ENCODE results near the gene SYNPO2. TPM values are rescaled to one million over a fixed set of nuclear protein-coding genes. Genes with fewer than 3 reads are reported as not detected.

The SYNPO2 gene
- total and polyA plus RNA-seq, 2 of the 8 experiments (the other 6 are each of a cell fraction or from before 2014, with no cell fraction given) = 0.50 to 4.2 TPM

DNA sequence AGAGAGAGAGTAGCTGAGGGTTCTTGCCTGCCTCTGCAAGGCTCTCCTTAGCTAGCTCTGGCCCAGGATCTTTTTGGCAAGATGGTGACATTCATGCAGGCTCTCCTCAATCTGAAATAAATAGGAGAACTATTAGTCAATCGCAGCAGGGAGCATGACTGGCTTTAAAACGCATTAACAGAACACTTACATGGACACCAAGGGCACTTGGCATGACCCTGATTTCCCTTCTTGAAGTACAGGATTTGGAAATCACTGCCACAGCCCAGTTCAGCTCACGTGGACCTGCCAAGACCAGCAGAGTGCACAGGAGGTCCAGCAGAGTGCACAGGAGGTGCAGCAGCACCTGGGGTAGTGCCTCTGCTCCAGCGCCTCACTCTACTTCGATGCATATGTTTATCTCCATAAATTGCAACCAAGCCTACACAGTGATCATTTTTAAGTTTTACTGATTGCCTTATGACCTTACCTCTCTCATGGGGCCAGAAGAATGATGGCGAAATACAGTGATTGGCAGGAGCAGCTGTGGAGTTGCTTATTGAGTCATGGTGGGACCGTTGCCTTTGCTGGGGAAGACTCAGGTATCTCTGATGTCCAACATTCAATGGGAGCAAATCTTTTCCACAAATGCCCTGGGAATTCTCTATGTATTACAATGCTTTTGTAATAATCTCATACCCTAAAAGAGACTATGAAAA is 122.4 kb downstream of the SYNPO2 start:
- FAIRE-seq = no peak
- POLR2A ChIA-PET (ENCODE audit: partially characterized antibody) = no interaction called here
- TF ChIP-seq SUZ12 (IDR thresholded peaks at IDR 0.05; ENCODE audit: low read length) = no peak
- no peak for TF ChIP-seq CTBP2 (IDR thresholded peaks at IDR 0.05; ENCODE audit: borderline replicate concordance, insufficient read depth, insufficient read length, low read length)
- no peak for TF ChIP-seq CBX5 (IDR thresholded peaks at IDR 0.05; ENCODE audit: low read depth, low read length)
- no peak for TF ChIP-seq FOSL1 (IDR thresholded peaks at IDR 0.05; ENCODE audit: insufficient read depth, low read depth, low read length)
- TF ChIP-seq ASH2L (IDR thresholded peaks at IDR 0.05; ENCODE audit: low read length) = no peak
- no peak for TF ChIP-seq SP2 (IDR thresholded peaks at IDR 0.05; ENCODE audit: low read length)
- TF ChIP-seq SAP30 (IDR thresholded peaks at IDR 0.05; ENCODE audit: insufficient read depth, insufficient replicate concordance, low read length) = no peak
- TF ChIP-seq EZH2 (IDR thresholded peaks at IDR 0.05; ENCODE audit: low read depth, low read length, severe bottlenecking) = no peak
- no peak for TF ChIP-seq ZNF274 (IDR thresholded peaks at IDR 0.05; ENCODE audit: borderline replicate concordance, extremely low read depth, low read length)
- TF ChIP-seq BRCA1 (IDR thresholded peaks at IDR 0.05; ENCODE audit: low read depth, low read length) = no peak
- no peak for TF ChIP-seq NANOG (IDR thresholded peaks at IDR 0.05; ENCODE audit: insufficient read depth, low read depth, low read length, poor library complexity, severe bottlenecking)
- no peak for TF ChIP-seq SIX5 (IDR thresholded peaks at IDR 0.05; ENCODE audit: low read depth, low read length)
- no peak for TF ChIP-seq JUND (IDR thresholded peaks at IDR 0.05; ENCODE audit: low read length)

More for the DNA sequence above, 122.4 kb downstream of the SYNPO2 start:
- Histone ChIP-seq H3K23ac (ENCODE audit: insufficient read length) (no peak overlapping the region), H3K4me1 (replicated peaks in 1 of 4; ENCODE audit: control insufficient read depth in 3 of 4, insufficient read depth in 4 of 4, low read length in 3 of 4) (no peaks in the 10 kb centered on the region), H2BK120ac (replicated peaks; ENCODE audit: low read depth, low read length) (no peak overlapping the region), H2BK15ac (ENCODE audit: low read length) (no peak overlapping the region), H3K36me3 (ENCODE audit: control insufficient read depth in 2 of 4, insufficient read depth in 4 of 4, low read length in 3 of 4) (no peaks in the 10 kb centered on the region), H3K9ac (replicated peaks in 1 of 4; ENCODE audit: extremely low read depth in 1 of 4, low read depth in 3 of 4, low read length in 3 of 4) (no peak overlapping the region), H2BK20ac (ENCODE audit: low read length) (no peak overlapping the region), H3K56ac (replicated peaks; ENCODE audit: insufficient read length, low read depth, low read length) (no peak overlapping the region), H3K23me2 (ENCODE audit: low read depth, low read length) (no peaks in the 10 kb centered on the region), H4K8ac (ENCODE audit: extremely low read depth, insufficient read depth, low read length) (peak overlapping the region; percentile 57; the same call in 1 of the 2 replicates), H4K91ac (replicated peaks; ENCODE audit: insufficient read length, low read length) (no peak overlapping the region), H3K4me3 (ENCODE audit: extremely low read depth in 1 of 4, insufficient read depth in 2 of 4, low read depth in 3 of 4, low read length in 4 of 4) (no peak overlapping the region), H3K18ac (ENCODE audit: extremely low read depth, low read length) (no peak overlapping the region), H3K79me1 (ENCODE audit: low read depth, low read length) (no peaks in the 10 kb centered on the region), H3K79me2 (ENCODE audit: control insufficient read depth in 1 of 2, insufficient read depth in 2 of 2, low read length in 2 of 2) (no peaks in the 10 kb centered on the region), H3K9me3 (ENCODE audit: insufficient read depth in 2 of 2, low read depth in 1 of 2, low read length in 1 of 2) (no peaks in the 10 kb centered on the region), H3K27ac (ENCODE audit: low read depth, low read length) (no peak overlapping the region), H4K20me1 (replicated peaks in 1 of 2; ENCODE audit: control insufficient read depth in 1 of 2, insufficient read depth in 2 of 2, low read length in 2 of 2) (no peaks in the 10 kb centered on the region), H3K27me3 (replicated peaks in 1 of 4; ENCODE audit: control insufficient read depth in 3 of 4, extremely low read depth in 1 of 4, insufficient read depth in 3 of 4, low read length in 3 of 4) (no peaks in the 10 kb centered on the region), H3K4ac (replicated peaks; ENCODE audit: insufficient read length, low read depth, low read length) (no peak overlapping the region), H2AFZ (ENCODE audit: low read length) (no peak overlapping the region), H2BK5ac (ENCODE audit: low read depth, low read length) (no peak overlapping the region), H3K14ac (ENCODE audit: insufficient read length) (no peak overlapping the region), H4K5ac (ENCODE audit: insufficient read length, low read depth, low read length) (no peak overlapping the region), H2BK12ac (ENCODE audit: low read depth, low read length) (no peak overlapping the region), H3K4me2 (ENCODE audit: insufficient read depth in 1 of 2, low read depth in 2 of 2, low read length in 2 of 2) (no peak overlapping the region), H2AK5ac (ENCODE audit: low read depth, low read length) (no peak overlapping the region)
- 78% methylated on average over 7 of the region's 7 CpGs; no CpG with 5 or more reads in 1 of the 2 experiments for WGBS, 2 experiments (ENCODE audit: extremely low coverage in 1 of 2, insufficient coverage in 1 of 2, insufficient read length in 1 of 2, insufficient replicate concordance in 2 of 2, low coverage in 1 of 2, low lambda C conversion rate in 2 of 2, missing lambda C conversion rate in 1 of 2)
- DNase-seq (ENCODE audit: low read depth in 1 of 2, low spot score in 2 of 2) = no peak
- CTCF ChIA-PET (ENCODE audit: partially characterized antibody) = interaction anchor here (1.2 to 1.8 kb wide), 2 partner anchors 22 to 29 kb away, joined by 3 to 6 read pairs; no protein-coding TSS in a partner anchor

All from H1 (cell line).